Esophagus squamous epithelium (tissue), 4 donors: ENCODE measurements around the gene VMAC.

Source experiments
- POLR2A ChIP-seq, 4 donors: fragments of 450-650 bp; IDR thresholded peaks; one replicate each; pipeline ENCODE4 v1.6.1; 2017; ENCODE audit warnings: antibody characterized with exemption in 4 of 4, mild to moderate bottlenecking in 4 of 4, moderate library complexity in 3 of 4
- TF ChIP-seq, protein P1 (sequence below), 6 experiments: fragments of 450-650 bp in 4 of 6; fragments of 200-600 bp in 2 of 6; sonication (generic) in 2 of 6; IDR thresholded peaks; one replicate each; pipeline ENCODE4 v1.5.1; 2016 to 2019; ENCODE audit warnings: antibody characterized with exemption in 6 of 6, mild to moderate bottlenecking in 4 of 6, moderate library complexity in 4 of 6

DNA sequence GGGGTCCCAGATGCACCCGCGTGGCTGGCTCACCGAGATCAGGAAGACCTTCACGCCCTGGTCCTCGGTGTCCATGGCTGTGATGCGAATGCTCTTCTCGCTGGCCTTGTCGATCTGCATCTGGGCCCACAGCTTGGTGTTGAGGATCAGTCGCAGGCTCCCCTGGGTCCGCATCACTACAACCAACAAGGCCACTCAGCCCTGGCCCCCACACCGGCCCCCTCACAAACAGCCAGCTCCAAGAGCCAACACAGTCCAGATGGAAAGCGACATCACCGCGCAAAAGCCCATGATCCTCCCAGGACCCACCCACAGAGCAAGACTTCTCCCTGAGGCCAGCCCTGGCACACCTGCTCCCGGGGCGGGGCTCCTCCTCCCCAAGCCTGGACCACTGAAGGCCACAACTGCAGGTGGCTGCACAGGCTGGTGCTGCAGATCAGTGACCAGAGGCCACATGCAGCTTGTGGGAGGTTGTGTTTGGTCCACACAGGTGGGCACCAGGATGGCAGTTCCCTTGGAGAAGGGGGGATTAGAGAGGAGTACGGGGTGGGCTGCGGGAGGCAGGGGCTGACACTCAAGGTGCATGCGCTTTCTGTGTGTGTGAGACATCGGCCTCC, 13.9 kb downstream of the VMAC start:
- TF ChIP-seq POLR2A (IDR thresholded peaks at IDR 0.05), result no peak
- TF ChIP-seq, protein P1, sequence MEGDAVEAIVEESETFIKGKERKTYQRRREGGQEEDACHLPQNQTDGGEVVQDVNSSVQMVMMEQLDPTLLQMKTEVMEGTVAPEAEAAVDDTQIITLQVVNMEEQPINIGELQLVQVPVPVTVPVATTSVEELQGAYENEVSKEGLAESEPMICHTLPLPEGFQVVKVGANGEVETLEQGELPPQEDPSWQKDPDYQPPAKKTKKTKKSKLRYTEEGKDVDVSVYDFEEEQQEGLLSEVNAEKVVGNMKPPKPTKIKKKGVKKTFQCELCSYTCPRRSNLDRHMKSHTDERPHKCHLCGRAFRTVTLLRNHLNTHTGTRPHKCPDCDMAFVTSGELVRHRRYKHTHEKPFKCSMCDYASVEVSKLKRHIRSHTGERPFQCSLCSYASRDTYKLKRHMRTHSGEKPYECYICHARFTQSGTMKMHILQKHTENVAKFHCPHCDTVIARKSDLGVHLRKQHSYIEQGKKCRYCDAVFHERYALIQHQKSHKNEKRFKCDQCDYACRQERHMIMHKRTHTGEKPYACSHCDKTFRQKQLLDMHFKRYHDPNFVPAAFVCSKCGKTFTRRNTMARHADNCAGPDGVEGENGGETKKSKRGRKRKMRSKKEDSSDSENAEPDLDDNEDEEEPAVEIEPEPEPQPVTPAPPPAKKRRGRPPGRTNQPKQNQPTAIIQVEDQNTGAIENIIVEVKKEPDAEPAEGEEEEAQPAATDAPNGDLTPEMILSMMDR (IDR thresholded peaks at IDR 0.05), result no peak
